ENCODE data around the gene GLS.

DNA sequence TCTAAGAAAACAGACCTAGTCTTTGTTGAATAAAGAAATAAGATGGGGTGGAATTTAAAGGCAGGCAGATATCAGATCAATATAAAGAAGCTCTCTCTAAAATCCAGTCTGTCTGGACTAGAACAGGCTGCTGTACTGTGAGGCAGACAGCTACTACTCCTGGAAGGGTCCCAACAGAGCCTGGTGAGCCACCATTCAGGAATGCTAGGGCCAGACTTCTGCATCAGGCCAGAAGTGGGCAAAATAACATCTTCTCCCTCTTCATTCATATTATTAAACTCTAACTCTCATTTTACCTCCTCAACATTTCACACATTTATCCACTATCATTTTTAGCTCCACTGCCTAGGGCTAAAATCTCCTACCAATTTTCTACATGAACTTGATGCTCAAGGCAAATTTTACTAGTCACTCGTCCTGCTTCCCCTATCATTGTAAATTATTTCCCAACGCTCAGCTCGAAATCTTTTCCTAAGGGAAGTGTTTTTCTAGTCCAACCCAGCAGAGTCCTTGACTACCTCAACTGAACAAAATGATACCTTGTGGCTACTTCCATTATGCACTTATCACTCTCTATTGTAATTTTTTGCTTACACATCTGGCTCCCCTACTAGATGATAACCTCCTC lies 45.2 kb upstream of the GLS start:
- TF ChIP-seq, protein P1, sequence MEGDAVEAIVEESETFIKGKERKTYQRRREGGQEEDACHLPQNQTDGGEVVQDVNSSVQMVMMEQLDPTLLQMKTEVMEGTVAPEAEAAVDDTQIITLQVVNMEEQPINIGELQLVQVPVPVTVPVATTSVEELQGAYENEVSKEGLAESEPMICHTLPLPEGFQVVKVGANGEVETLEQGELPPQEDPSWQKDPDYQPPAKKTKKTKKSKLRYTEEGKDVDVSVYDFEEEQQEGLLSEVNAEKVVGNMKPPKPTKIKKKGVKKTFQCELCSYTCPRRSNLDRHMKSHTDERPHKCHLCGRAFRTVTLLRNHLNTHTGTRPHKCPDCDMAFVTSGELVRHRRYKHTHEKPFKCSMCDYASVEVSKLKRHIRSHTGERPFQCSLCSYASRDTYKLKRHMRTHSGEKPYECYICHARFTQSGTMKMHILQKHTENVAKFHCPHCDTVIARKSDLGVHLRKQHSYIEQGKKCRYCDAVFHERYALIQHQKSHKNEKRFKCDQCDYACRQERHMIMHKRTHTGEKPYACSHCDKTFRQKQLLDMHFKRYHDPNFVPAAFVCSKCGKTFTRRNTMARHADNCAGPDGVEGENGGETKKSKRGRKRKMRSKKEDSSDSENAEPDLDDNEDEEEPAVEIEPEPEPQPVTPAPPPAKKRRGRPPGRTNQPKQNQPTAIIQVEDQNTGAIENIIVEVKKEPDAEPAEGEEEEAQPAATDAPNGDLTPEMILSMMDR (conservative IDR thresholded peaks at IDR 0.05 in 1 of 2, IDR thresholded peaks at IDR 0.05 in 1 of 2; ENCODE audit: low read depth in 1 of 2, low read length in 2 of 2), result no peak
- no peak for TF ChIP-seq EZH2 (IDR thresholded peaks at IDR 0.05; ENCODE audit: low read length, missing control alignments)
